Skeletal muscle tissue (tissue), 4 donors: ENCODE results near the gene PARD3B. TPM values are rescaled to one million over a fixed set of nuclear protein-coding genes. Genes with fewer than 3 reads are reported as not detected.
A peak's percentile ranks its signal among the peaks of the same experiment; 100 is the strongest.

Experiments used
- H3K27ac ChIP-seq: one replicate; pipeline ENCODE4 v1.7.0; 2013; ENCODE audit warnings: mild to moderate bottlenecking, low read depth, low read length, inconsistent platforms
- H3K27me3 ChIP-seq, 3 donors: one replicate each; pipeline ENCODE4 v1.7.0; 2013; ENCODE audit warnings: low read length in 3 of 3; ENCODE audit not compliant: control insufficient read depth in 3 of 3, insufficient read depth in 3 of 3
- H3K36me3 ChIP-seq, 3 donors: one replicate each; pipeline ENCODE4 v1.7.0; 2013; ENCODE audit warnings: low read length in 3 of 3; ENCODE audit not compliant: control insufficient read depth in 3 of 3, insufficient read depth in 3 of 3
- H3K4me1 ChIP-seq, 3 donors: one replicate each; pipeline ENCODE4 v1.7.0; 2013; ENCODE audit warnings: low read length in 3 of 3, mild to moderate bottlenecking in 3 of 3; ENCODE audit not compliant: control insufficient read depth in 3 of 3, insufficient read depth in 3 of 3
- H3K4me3 ChIP-seq, 3 donors: one replicate each; pipeline ENCODE4 v1.7.0; 2013; ENCODE audit warnings: low read length in 3 of 3
- H3K9ac ChIP-seq, 3 donors: one replicate each; pipeline ENCODE4 v1.7.0; 2013; ENCODE audit warnings: low read length in 3 of 3, mild to moderate bottlenecking in 3 of 3, moderate library complexity in 2 of 3, low read depth in 1 of 3
- H3K9me3 ChIP-seq, 3 donors: one replicate each; pipeline ENCODE4 v1.7.0; 2013; ENCODE audit warnings: low read length in 3 of 3; ENCODE audit not compliant: control insufficient read depth in 3 of 3
- total RNA-seq: library from RNA; depleted of rRNA; stranded (reverse); fragments of >200 nt; gene quantifications from one replicate; pipeline ENCODE4 v1.2.3, GENCODE V29; 2014
- donor health status: Osteomylitis.

Gene PARD3B
- total RNA-seq, 1 donor from 2014 or later: 19.8 TPM

- Histone ChIP-seq H3K9ac (no peak overlapping the region), H3K27ac (no peak overlapping the region), H3K4me3 (no peak overlapping the region), H3K4me1 (no peaks in the 10 kb centered on the region), H3K27me3 (no peaks in the 10 kb centered on the region), H3K36me3 (no peaks in the 10 kb centered on the region), H3K9me3 (peaks cover 0 to 2% (median 0%) of the 10 kb centered on the region in 3 donors)
Observed at GRCh38 chr2:204945376-204945775, 400.1 kb downstream of the PARD3B start.

GRCh38 chr2:204946892-204947291, 401.6 kb downstream of the PARD3B start:
- H3K9me3 ChIP-seq: peaks cover 0 to 2% (median 0%) of the 10 kb centered on the region in 3 donors
- H3K4me1 ChIP-seq: no peaks in the 10 kb centered on the region
- no peaks in the 10 kb centered on the region for H3K27me3 ChIP-seq
- no peak overlapping the region for H3K27ac ChIP-seq
- H3K36me3 ChIP-seq: no peaks in the 10 kb centered on the region
- no peak overlapping the region for H3K4me3 ChIP-seq
- H3K9ac ChIP-seq: no peak overlapping the region

DNA sequence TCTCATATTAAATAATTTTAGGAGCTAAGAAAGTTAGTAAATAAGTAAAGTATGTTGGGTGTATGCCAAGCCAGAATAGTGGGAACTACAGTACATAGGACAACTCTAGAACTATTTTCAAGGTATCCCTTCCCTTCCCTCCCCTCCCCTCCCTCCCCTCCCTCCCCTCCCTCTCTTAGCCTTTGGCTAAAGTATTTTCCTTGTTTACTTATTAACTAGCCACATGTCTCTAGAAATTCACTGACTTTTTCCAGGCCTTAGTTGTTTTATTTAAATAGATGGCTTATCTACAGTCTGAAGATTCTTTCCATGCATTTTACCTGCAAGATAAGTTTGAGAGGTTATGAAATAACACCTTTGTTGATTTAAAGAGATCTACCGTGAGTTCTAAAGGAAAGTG, 402.1 kb downstream of the PARD3B start:
- Histone ChIP-seq H3K9ac (no peak overlapping the region), H3K4me3 (no peak overlapping the region), H3K27me3 (no peaks in the 10 kb centered on the region), H3K9me3 (peaks cover 0 to 2% (median 0%) of the 10 kb centered on the region in 3 donors), H3K4me1 (no peaks in the 10 kb centered on the region), H3K36me3 (no peaks in the 10 kb centered on the region), H3K27ac (no peak overlapping the region)

DNA sequence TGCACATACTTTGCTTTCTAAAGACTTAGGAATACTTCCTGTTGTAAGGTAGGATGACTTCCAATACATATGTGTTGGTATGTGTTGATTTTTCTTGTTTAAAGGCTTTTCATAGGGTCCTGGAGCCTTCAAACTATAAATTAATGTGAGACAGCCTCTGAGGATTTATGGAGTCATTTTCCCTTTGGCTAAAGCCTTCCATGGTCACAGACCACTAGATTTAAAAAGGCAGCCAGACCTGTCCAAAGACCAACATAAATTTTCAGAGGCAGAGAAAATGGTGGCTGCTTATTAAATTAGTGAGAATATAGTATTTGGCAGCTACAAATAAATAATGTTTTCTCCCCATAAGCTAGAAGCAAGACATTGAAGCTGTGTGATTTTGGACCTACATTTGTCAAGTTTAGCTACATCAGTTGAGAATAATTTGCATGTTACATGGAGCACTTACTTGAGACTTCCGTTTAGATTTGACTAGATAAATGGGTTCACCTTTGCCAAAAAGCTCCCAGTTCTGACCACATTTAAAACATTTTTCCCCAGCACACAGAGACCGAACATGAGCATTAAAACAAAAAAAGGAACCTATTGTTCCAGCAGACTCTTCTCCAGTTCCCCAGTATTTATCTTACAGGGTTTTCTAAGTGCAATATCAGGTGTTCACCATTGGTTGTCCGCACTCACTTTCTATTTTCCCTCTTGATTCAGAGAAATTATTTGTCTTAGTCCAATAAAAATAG, 402.9 kb downstream of the PARD3B start:
- H3K9me3 ChIP-seq: peaks cover 0 to 2% (median 0%) of the 10 kb centered on the region in 3 donors
- H3K4me3 ChIP-seq: no peak overlapping the region
- H3K36me3 ChIP-seq: no peaks in the 10 kb centered on the region
- H3K27me3 ChIP-seq: no peaks in the 10 kb centered on the region
- H3K27ac ChIP-seq: no peak overlapping the region
- H3K4me1 ChIP-seq: no peaks in the 10 kb centered on the region
- no peak overlapping the region for H3K9ac ChIP-seq

- H3K27me3 ChIP-seq: no peaks in the 10 kb centered on the region
- no peak overlapping the region for H3K4me3 ChIP-seq
- no peak overlapping the region for H3K27ac ChIP-seq
- H3K9me3 ChIP-seq: peaks cover 0 to 2% (median 0%) of the 10 kb centered on the region in 3 donors
- no peaks in the 10 kb centered on the region for H3K36me3 ChIP-seq
- H3K4me1 ChIP-seq: no peaks in the 10 kb centered on the region
- no peak overlapping the region for H3K9ac ChIP-seq
Observed at GRCh38 chr2:204948822-204949221, 403.5 kb downstream of the PARD3B start.

- no peaks in the 10 kb centered on the region for H3K27me3 ChIP-seq
- H3K36me3 ChIP-seq: no peaks in the 10 kb centered on the region
- no peaks in the 10 kb centered on the region for H3K9me3 ChIP-seq
- H3K9ac ChIP-seq: no peak overlapping the region
- H3K4me3 ChIP-seq: no peak overlapping the region
- no peak overlapping the region for H3K27ac ChIP-seq
- no peaks in the 10 kb centered on the region for H3K4me1 ChIP-seq
Observed at GRCh38 chr2:204950695-204951346, 405.5 kb downstream of the PARD3B start.

DNA sequence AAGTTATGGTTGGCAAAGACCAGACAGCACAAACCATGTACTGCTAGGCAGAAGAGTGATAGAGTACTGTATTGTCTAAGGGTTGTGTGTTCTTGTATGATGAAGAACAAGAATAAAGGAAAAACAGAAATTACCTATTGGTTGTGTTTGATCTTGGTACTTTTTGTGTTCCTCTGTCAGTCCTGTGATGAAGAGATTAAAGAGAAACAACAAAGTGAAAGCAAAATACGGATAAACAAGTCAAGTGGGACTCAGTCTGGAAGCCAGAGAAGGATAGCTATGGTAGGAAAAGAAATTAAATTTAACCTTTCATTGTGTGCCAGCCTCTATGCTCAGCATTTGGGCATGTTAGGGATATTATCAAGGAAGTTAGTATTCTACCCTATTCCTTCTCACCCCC, 413.1 kb downstream of the PARD3B start:
- H3K4me1 ChIP-seq: no peaks in the 10 kb centered on the region
- no peaks in the 10 kb centered on the region for H3K36me3 ChIP-seq
- H3K9ac ChIP-seq: no peak overlapping the region
- H3K9me3 ChIP-seq: no peaks in the 10 kb centered on the region
- no peaks in the 10 kb centered on the region for H3K27me3 ChIP-seq
- no peak overlapping the region for H3K27ac ChIP-seq
- peak overlapping the region in 1 of 3 donors; percentile 7 for H3K4me3 ChIP-seq

DNA sequence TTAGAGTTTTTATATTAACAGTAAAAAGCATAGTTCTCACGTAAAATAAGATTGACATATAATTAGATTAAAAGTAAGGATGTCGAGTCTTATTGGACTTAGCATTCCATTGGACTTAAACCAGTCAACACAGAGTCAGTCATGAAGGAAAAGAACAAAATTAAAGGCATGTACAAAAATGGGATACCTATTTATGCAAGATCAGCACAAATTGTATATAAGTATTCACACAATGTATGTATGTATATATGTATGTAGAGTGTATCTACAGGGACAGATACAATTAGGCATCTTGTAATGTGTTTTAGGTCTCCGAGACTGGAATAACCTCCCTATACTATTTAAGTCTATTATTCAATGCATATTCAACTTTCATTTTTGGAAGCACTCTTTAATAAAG, 419.1 kb downstream of the PARD3B start:
- Histone ChIP-seq H3K4me1 (peaks cover 0 to 6% (median 0%) of the 10 kb centered on the region in 3 donors), H3K4me3 (no peak overlapping the region), H3K9me3 (no peaks in the 10 kb centered on the region), H3K27me3 (no peaks in the 10 kb centered on the region), H3K9ac (no peak overlapping the region), H3K27ac (no peak overlapping the region), H3K36me3 (no peaks in the 10 kb centered on the region)

GRCh38 chr2:204966245-204966644, 421.0 kb downstream of the PARD3B start:
- no peak overlapping the region for H3K4me3 ChIP-seq
- no peaks in the 10 kb centered on the region for H3K9me3 ChIP-seq
- no peak overlapping the region for H3K9ac ChIP-seq
- H3K27me3 ChIP-seq: no peaks in the 10 kb centered on the region
- H3K4me1 ChIP-seq: peaks cover 0 to 6% (median 0%) of the 10 kb centered on the region in 3 donors
- no peaks in the 10 kb centered on the region for H3K36me3 ChIP-seq
- no peak overlapping the region for H3K27ac ChIP-seq

DNA sequence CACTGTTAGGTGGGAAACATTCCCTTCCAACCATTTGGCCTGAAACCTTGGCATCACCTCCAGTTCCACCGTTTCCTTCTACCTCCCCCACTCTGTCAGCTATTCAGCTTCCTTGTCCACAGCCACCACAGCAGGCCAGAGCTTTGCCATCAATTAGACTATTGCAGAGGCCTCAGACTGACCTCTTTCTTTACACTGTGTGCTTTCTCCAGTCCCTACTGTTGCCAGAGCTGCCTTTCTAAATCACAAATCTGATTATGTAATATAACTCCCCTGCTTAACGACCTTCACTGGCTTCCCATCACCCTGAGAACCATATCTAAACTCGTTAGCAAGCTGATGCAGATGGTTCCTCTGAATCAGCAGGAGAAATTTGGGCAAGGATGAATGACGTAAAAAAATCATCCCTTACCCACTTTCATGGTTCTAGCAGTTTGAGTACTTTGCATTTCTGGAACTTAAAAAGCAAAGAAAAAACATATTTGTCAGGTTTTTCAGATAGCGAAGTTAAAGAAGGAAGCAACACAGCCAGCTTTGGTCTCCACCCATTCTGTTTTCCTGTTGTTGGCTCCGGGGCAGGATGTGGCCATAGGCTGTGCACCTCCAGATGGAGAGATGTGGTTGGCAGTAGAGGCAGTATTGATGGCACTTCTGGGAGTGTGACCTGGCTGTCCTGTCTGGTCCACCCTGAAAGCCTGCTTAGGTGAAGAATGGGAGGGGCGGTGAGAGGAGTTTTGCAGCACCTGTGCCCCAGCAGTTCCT, 422.1 kb downstream of the PARD3B start:
- Histone ChIP-seq H3K27me3 (no peaks in the 10 kb centered on the region), H3K4me1 (peaks cover 0 to 6% (median 0%) of the 10 kb centered on the region in 3 donors), H3K9me3 (no peaks in the 10 kb centered on the region), H3K4me3 (no peak overlapping the region), H3K36me3 (no peaks in the 10 kb centered on the region), H3K27ac (no peak overlapping the region), H3K9ac (no peak overlapping the region)
